ENCODE data around the gene NFKB1.

- TF ChIP-seq CTCF (IDR thresholded peaks at IDR 0.05), result no peak
- no peak for TF ChIP-seq POLR2A (IDR thresholded peaks at IDR 0.05)
Measured at GRCh38 chr4:102638621-102639020, 137.5 kb downstream of the NFKB1 start.

Data from adrenal gland (tissue), 5 donors.